NOMO-1 (cell line): ENCODE measurements around the gene LRRC53.

ENCODE experiments used
- DNase-seq, 2 experiments: peaks; one replicate each; lab custom pipeline; 2025; ENCODE audit not compliant: unreplicated experiment in 2 of 2; lab: John Stamatoyannopoulos, UW

The LRRC53 gene, protein sequence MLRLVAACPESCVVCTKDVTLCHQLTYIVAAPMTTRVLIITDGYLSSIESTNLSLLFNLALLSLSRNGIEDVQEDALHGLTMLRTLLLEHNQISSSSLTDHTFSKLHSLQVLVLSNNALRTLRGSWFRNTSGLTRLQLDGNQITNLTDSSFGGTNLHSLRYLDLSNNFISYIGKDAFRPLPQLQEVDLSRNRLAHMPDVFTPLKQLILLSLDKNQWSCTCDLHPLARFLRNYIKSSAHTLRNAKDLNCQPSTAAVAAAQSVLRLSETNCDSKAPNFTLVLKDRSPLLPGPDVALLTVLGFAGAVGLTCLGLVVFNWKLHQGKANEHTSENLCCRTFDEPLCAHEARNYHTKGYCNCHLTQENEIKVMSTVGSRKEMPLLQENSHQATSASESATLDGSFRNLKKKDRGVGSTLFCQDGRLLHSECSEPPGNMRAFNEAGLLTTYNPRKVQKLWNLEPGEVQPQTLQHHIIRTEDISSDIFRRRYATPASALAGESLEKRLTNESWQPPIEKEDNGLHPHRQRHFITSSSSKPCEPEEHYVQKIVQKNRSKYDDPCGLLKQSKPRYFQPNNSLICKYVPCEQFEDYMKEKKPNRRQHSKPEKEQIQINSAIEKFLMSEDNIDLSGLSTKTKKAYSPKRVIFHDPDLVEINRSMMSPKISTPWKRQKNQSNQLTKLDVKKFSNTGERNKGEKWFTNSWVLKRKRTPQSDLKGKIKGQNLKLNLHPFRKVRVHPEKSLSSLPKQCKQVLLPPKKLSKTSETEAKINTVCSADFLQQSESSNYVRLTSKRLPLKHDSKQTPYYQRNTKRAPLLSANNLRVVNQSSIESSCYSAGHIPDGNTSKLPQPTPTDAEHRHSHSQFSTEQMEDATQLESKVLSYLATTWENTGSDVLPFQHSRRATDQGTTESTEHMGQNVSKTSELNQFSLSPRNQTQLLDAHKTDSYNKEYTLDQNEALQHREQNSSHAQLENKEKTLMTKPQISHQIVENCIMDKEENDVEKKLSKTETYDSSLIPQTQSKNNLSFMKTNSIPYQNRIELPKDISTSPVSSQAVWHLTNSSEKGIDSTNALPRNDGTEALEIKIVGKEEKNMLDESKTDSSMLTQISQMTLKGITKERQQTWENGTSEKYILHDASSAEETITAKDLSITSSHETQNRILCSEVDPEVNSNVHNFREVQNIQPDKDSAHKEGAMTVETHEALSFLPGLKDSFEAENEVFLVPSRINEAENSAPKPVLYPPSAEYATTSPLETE

DNA sequence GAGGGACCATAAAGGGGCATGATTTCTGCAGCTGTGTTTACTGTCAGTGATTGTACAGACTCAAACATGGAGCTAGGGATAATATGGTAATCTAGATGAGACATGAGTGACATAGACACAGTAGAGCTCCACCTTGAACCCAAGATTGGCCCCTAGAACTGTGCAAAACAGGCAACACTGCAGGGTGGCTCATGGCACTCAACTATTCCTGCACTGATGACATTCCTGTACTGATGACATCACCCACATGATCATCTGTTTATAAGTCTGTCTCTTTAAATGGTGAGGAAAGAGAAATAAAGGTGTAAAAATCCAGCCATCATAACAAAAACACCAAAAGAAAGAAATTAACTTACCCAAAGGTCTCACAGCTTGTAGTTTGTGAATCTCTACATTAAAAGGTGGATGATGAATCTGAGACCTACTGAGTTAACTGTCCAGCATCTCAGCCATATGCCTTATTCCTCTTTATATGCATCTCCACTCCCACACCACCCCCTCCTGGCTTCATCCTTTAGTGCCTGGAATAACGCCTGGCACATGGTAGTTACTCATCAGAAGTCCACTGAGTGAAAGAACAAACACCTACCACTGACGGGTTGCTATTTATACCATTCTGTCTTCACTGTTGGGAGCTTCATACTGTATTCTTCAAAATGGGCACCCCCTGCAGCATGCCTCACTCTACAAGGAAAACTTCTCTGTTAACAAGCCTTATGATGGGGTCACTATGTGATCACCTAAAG, at the start of gene LRRC53:
LRRC53 (minus strand) TSS at position 442 of the 746 bp plus-strand sequence. CDS start 29,262 bp downstream, outside the sequence.
- no peak for DNase-seq

DNA sequence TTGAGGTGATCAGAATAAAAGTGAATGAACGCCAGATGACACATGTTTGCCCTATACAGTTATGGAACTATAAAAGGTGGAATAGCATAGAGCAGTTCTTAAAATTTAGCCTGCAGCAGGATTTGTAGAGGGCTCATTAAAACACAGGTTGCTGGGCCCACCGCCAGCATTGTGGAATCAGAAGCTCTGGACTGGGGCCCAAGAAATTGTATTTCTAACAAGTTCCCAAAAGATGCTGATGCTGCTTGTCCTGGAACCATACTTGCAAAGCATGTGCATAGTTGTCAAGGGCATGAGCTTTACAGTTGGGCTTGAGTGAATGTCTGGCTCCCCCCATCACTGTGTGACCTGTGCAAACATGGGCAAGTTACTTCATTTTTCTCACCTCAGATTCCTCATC, 37.5 kb upstream of the LRRC53 start:
- no peak for DNase-seq

DNA sequence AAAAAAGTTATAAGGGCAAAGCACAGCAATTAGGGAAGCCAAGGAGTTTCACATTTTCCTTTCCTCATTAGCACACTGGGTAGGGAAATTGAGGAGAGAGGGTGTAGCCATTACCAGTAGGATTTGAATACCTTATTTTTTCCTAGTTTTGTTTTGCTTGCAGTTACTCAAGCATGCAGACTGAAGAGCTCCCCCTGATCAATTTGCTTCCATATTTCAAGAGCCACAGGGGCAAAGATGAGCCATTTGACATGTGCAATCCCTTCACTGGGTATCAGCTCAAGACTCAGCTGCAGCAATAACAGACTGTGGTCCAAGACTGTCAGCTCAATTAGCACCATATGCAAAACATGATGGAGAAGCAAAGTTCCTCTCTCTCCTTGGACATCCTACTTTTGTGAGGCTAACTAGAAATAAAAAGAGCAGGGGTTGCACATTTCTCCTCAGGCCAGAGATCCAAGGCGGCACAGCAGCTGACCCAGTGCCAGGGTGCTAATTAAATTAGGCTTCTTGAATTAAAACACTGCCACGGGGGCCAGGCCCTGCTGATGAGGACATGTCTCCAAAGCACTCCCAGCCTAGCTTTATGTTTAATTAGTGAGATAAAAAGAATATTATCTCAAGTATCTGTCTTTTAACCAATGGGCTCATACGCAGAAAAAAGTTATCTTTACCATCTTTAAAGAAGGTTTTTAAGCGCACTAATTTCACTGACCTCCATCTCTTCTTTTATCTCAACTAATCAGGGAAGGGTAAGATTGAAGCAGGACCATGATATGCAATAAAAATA, 36.7 kb upstream of the LRRC53 start:
- no peak for DNase-seq

DNA sequence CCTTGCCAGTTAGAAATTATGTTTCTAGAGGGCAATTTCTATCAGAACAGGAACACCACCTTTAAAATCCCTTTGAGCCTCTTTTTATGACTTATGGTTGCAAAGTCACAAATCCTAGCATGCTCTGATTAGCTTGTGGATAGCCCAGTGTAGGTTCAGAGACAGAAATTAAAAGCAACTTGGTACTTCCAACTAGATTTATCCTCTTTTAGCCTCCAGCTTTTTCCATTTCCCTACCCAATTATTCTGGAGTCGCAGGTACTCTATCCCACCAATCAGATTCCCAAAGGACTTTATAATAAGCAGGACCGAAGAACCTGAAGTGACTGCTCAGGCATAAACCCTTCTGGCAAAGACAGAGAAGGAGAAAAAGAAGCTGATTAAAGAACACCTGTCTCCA, 33.4 kb upstream of the LRRC53 start:
- DNase-seq: no peak

- no peak for DNase-seq
These were observed 21.8 kb upstream of the LRRC53 start for GRCh38 chr1:74534241-74534640.

DNA sequence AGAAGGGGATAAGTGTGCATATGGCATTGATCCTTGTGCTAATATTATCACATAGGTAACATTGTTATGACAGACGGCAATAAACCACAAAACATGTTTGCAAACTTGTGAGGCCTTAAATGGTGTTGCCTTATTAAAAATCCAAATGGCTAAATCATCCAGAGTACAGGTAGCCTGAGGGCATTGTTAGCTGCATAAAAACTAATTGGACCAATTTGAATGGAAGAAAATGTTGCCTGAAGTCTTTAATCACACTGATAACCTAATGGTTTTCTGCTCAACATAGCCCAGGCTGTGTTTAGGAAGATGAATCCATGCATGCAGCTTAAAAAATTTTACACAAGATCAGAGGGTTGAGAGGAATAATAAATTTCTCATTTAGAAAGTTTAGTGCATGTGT, 19.4 kb upstream of the LRRC53 start:
- no peak for DNase-seq

DNA sequence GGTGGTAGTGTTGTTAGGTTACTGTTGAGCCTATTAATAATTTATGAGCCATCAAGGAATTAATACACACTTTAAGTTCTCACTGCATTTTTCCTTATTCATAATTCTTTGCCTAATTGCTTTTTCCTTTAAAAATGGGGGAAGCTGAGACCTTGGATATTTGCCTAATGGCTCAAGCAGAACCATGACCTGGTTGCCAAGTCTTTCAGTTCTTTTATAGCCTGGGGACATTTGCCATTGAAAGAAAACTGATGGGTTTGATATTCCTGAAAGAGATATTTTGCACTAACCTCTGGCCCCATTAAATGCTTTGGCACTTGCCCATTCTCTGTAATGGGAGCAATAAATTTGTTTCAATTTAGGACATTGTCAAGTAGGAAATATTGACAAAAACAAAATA, 18.5 kb upstream of the LRRC53 start:
- no peak for DNase-seq

DNA sequence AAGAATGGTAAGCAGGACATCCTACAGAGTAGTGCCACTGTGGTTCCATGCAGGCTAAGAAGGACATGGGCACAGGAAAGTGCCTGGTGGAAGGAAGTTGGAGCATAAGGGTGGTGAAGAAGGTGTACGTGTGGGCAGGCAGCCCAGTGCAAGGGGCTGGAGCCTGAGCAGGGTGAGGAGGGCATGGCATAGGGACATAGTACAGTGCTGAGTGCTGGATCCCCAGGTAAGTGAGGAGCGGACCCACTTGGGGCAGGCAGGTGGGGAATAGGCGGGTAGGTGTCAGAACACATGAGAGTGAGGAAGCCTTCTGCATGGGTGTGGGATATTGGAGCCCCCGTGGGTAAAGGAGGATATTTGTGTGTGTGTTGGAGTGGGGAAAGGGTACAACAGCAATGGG, 15.7 kb upstream of the LRRC53 start:
- no peak for DNase-seq

DNA sequence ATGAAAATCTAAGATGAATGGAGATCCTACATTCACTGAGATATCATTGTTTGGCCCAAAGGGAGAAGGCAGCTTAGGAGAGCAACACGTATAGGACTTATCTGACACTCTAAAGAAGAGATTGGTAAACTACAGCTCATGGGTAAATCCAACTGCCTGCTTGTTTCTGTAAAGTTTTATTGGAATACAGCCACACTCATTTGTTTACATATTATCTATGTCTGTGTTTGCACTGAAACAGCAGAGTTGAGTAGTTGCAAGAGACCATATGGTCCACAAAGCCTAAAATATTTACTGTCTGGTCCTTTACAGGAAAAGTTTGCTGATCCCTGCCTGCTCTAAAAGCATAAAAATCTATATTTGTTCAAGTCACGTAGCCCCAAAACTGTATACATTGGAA, 14.3 kb upstream of the LRRC53 start:
- no peak for DNase-seq

DNA sequence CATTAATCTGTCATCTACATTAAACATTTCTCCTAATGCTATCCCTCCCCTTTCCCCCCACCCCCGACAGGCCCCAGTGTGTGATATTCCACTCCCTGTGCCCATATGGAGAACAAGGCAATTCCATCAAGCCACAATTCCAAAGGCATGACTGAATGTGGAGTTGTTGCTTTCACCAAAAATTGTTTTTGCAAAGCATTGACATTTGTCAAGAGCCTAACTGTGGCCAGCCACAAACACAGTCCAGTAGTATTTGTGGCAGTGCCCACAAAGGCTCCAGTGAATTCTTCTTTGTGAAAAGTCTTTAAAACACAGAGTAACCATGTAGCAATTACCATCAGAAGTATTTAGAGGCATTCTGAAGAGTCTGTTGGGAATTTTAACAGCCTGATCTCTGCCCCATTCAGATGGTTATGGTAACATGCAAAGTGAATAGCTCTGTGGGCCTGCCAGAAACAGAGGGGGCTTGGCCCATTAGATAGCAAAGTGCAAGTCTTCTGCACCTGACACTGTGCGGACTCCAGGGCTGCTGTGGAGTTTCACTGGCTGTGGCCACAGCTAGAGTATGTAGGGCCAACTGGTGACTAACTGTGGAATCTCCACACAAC, 11.6 kb upstream of the LRRC53 start:
- no peak for DNase-seq

- DNase-seq: no peak
These were observed 9.7 kb upstream of the LRRC53 start for GRCh38 chr1:74522148-74522547.

DNA sequence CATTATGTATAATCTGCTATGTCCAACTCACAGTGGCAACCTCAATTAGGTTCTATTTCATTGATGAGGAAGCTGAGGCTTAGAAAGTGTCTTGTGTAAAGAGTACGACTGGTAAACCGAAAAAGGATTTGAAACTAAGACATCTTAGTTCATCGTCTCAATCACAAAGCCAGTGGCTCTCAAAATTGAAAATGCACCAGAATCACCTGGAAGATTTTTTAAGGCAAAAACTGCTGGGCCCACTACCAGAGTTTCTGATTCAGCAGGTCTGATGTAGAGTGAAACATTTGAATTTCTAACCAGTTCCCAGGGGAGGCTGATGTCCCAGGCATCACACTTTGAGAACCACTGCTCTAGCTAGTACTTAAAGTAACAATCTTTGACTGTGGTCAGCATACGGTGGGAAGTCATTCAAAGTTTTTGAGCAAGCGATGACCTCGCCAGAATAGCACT, 5.2 kb upstream of the LRRC53 start:
- no peak for DNase-seq

- no peak for DNase-seq
These were observed 1.2 kb upstream of the LRRC53 start for GRCh38 chr1:74513411-74514300.

DNA sequence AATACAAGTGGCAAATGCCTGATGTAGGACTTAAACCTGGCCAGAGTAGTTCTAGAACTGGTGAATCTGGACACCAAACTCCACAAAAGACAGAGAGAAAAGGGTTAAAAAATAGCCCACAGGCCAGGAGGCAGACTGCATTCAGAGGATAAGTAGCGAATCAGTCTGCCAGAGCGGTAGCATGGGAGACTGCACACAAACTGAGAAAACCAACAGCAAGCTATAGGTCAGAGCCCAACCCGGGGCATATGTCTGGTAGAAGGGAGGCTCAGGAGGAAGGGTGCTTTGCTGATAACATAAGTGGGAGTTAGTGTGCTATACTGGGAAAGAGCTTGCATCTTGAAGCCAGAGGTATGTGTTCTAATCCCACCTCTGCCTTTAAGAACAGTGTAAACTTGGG, 4.0 kb downstream of the LRRC53 start:
- no peak for DNase-seq

DNA sequence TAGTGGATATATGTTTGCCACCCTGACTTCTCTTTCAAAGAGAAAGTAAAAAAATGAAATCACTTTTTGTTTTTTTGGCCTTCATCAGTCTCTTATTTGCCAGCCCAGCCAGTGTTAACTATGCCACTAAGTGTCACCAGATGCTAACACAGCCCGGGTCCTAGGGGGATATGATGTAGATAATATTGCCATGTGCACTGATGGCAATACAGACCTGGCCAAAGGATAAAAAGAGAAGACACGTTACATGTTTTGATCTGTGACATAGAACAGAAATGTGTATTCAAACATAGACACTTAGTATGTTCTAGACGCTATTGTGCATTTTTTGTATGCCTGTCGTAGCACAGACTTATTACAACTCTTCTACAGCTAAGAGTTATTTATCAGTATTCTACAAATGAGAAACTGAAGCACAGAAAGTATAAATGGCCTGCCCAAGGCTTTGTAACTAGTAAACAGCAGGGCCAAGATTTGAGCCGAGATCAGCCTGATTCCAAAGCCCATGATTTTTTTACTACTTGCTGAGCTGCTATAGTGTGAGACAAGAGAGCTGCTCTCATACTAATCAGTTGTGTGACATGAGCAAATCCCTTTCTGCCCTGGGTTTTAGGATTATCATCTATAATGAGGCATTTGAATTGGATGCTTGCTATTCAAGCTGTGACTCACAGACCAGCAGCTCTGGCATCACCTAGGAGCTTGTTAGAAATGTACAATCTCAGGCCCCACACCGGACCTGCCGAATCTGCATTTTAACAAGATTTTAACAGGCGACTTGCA, 6.3 kb downstream of the LRRC53 start:
- DNase-seq: no peak

- DNase-seq: no peak
These were observed 7.4 kb downstream of the LRRC53 start for GRCh38 chr1:74504933-74505512.
